ENCODE results near the gene RFNG. TPM values are rescaled to one million over a fixed set of nuclear protein-coding genes. Genes with fewer than 3 reads are reported as not detected.

RFNG gene
- total and polyA plus RNA-seq, 2 of the 4 experiments (the other 2 are of a cell fraction) = 6.8 to 47.3 TPM

GRCh38 chr17:82062984-82063368 is 11.4 kb upstream of the RFNG start:
- 97% methylated on average over 7 of the region's 9 CpGs; no CpG with 5 or more reads in 1 of the 2 experiments for WGBS, 2 experiments (ENCODE audit: extremely low coverage in 2 of 2, insufficient read length in 1 of 2)
- peaks cover 3% of the 10 kb centered on the region; the same call in 1 of the 2 replicates for H4K20me1 ChIP-seq (ENCODE audit: insufficient read depth, low read length)
- intact Hi-C loops (cut with micrococcal nuclease) = no loop called here
- H3K9me1 ChIP-seq (ENCODE audit: insufficient read depth, low read length) = no peaks in the 10 kb centered on the region; the same call in 1 of the 2 replicates
- H2BK20ac ChIP-seq (ENCODE audit: low read depth, low read length) = no peak overlapping the region
- DNase-seq (no peak), ATAC-seq (ENCODE audit: low read depth) (no peak)
- no peak overlapping the region for H3K14ac ChIP-seq (replicated peaks; ENCODE audit: low read depth, low read length)
- no TSS peak for BruUV-seq (replicated peaks)
- H4K8ac ChIP-seq (ENCODE audit: low read depth in 2 of 2, low read length in 2 of 2) = no peak overlapping the region
- peaks cover 5 to 36% of the 10 kb centered on the region in 2 experiments; a peak in 3 of 4 replicates for H3K79me1 ChIP-seq (ENCODE audit: low read depth in 1 of 2, low read length in 2 of 2)
- no peak overlapping the region for H2BK15ac ChIP-seq (ENCODE audit: low read depth, low read length)
- H3K4me2 ChIP-seq (ENCODE audit: low read depth, low read length) = no peak overlapping the region
- no peak overlapping the region for H3K23ac ChIP-seq (ENCODE audit: low read depth, low read length)
- H3K27ac ChIP-seq (ENCODE audit: insufficient read depth, low read length) = no peak overlapping the region
- peaks cover 48% of the 10 kb centered on the region for H3K36me3 ChIP-seq (ENCODE audit: control insufficient read depth, insufficient read depth, low read length)
- no peak overlapping the region for H3K4me3 ChIP-seq (ENCODE audit: insufficient read depth, low read depth, low read length)
- no peaks in the 10 kb centered on the region for H3K9me3 ChIP-seq (ENCODE audit: control insufficient read depth, insufficient read depth, low read length)
- no peak overlapping the region for H2BK120ac ChIP-seq (ENCODE audit: low read depth, low read length)
- H2AFZ ChIP-seq (replicated peaks; ENCODE audit: low read length, poor library complexity) = no peak overlapping the region
- no peak overlapping the region for H3K18ac ChIP-seq (ENCODE audit: low read depth, low read length)
- no peaks in the 10 kb centered on the region for H3K27me3 ChIP-seq (ENCODE audit: control insufficient read depth, insufficient read depth, low read length)
- H4K5ac ChIP-seq (ENCODE audit: low read depth, low read length) = no peak overlapping the region
- H2AK5ac ChIP-seq (ENCODE audit: low read depth, low read length) = no peak overlapping the region
- dilution Hi-C loops (cut with HindIII; ENCODE audit: low sequenced_read_pairs, unreplicated experiment) = no loop called here
- H2BK5ac ChIP-seq (ENCODE audit: low read depth, low read length, poor library complexity, severe bottlenecking) = no peak overlapping the region
- no peak overlapping the region for H3K4ac ChIP-seq (ENCODE audit: low read depth, low read length)
- no peak for TF ChIP-seq NFE2L2 (IDR thresholded peaks at IDR 0.05; ENCODE audit: low read depth, low read length)
- TF ChIP-seq MAZ (IDR thresholded peaks at IDR 0.05; ENCODE audit: borderline replicate concordance, low read depth, low read length) = no peak
- no peak for TF ChIP-seq MAFK (IDR thresholded peaks at IDR 0.05; ENCODE audit: low read depth, low read length)
- TF ChIP-seq USF2 (IDR thresholded peaks at IDR 0.05; ENCODE audit: low read depth, low read length) = no peak
- TF ChIP-seq RAD21 (IDR thresholded peaks at IDR 0.05; ENCODE audit: low read length) = no peak
- no peak for TF ChIP-seq POLR2A (IDR thresholded peaks at IDR 0.05; ENCODE audit: low read depth, low read length)
- no peak for TF ChIP-seq CTCF (conservative IDR thresholded peaks at IDR 0.05; ENCODE audit: low read depth, low read length)
- no peak for TF ChIP-seq SMC3 (IDR thresholded peaks at IDR 0.05; ENCODE audit: low read depth, low read length)
- no peak for TF ChIP-seq MXI1 (IDR thresholded peaks at IDR 0.05; ENCODE audit: borderline replicate concordance, low read depth, low read length)
- no peak for TF ChIP-seq CEBPB (IDR thresholded peaks at IDR 0.05; ENCODE audit: low read depth, low read length)
- no peak for TF ChIP-seq CHD1 (IDR thresholded peaks at IDR 0.05; ENCODE audit: low read depth, low read length)
- no peak for TF ChIP-seq RCOR1 (IDR thresholded peaks at IDR 0.05; ENCODE audit: insufficient replicate concordance, low read length)
- TF ChIP-seq FOS (IDR thresholded peaks at IDR 0.05; ENCODE audit: low read depth, low read length) = no peak
- no peak for TF ChIP-seq RFX5 (IDR thresholded peaks at IDR 0.05; ENCODE audit: low read depth, low read length)
- no peak for TF ChIP-seq BHLHE40 (IDR thresholded peaks at IDR 0.05; ENCODE audit: low read depth, low read length)
- no peak for TF ChIP-seq ELK1 (IDR thresholded peaks at IDR 0.05; ENCODE audit: borderline replicate concordance, low read depth, low read length)
- in situ Hi-C loops (cut with MboI; ENCODE audit: low sequenced_read_pairs) = no loop called here
- H3K56ac ChIP-seq (ENCODE audit: extremely low read depth, insufficient read depth, low read length) = no peak overlapping the region
- no peak overlapping the region for H4K91ac ChIP-seq (ENCODE audit: insufficient read depth, low read depth, low read length)
- H3K4me1 ChIP-seq (ENCODE audit: control insufficient read depth, insufficient read depth, low read length) = peaks cover 10% of the 10 kb centered on the region
- ChIA-PET POLR2A (ENCODE audit: unreplicated experiment) (no interaction called here), CTCF (no interaction called here)
- no peak overlapping the region for H3K9ac ChIP-seq (ENCODE audit: low read depth, low read length)
- H2AK9ac ChIP-seq (replicated peaks; ENCODE audit: low read depth, low read length, poor library complexity) = no peak overlapping the region
